ENCODE measurements around the gene SEL1L. TPM values are rescaled to one million over a fixed set of nuclear protein-coding genes. Genes with fewer than 3 reads are reported as not detected.

Gene SEL1L
- polyA plus RNA-seq, 2 of the 4 experiments (the other 2 are of a cell fraction) = 25.9 to 43.2 TPM

GRCh38 chr14:81449114-81449513 is 84.5 kb downstream of the SEL1L start:
- Histone ChIP-seq H3K27ac (no peak overlapping the region), H3K9me3 (no peaks in the 10 kb centered on the region), H3K4me3 (no peak overlapping the region), H3K4me2 (no peak overlapping the region), H3K4me1 (no peaks in the 10 kb centered on the region)
- DNase-seq (ENCODE audit: low read depth in 1 of 2, low spot score in 1 of 2) = no peak
- CTCF ChIA-PET = interaction anchor here (1.0 to 9.0 kb wide), 3 partner anchors 12 to 179 kb away, joined by 5 to 180 read pairs (median 17); no protein-coding TSS in a partner anchor
- 36% methylated on average over 4 of the region's 4 CpGs for WGBS (ENCODE audit: missing lambda C conversion rate)
- FAIRE-seq = no peak
- no peak for ATAC-seq
- POLR2A ChIA-PET = no interaction called here
- no peak for TF ChIP-seq HOXA7 (CRISPR knock-in tag; IDR thresholded peaks at IDR 0.05)
- no peak for TF ChIP-seq MAZ (IDR thresholded peaks at IDR 0.05; ENCODE audit: borderline replicate concordance, low read depth, low read length)
- TF ChIP-seq RARB (CRISPR knock-in tag; IDR thresholded peaks at IDR 0.05) = no peak
- TF ChIP-seq HOXB13 (CRISPR knock-in tag; IDR thresholded peaks at IDR 0.05; ENCODE audit: low read depth) = no peak
- TF ChIP-seq GATA3 (IDR thresholded peaks at IDR 0.05; ENCODE audit: borderline replicate concordance) = no peak
- TF ChIP-seq BCL3 (IDR thresholded peaks at IDR 0.05) = no peak
- TF ChIP-seq TP53 (CRISPR knock-in tag; IDR thresholded peaks at IDR 0.05) = no peak
- TF ChIP-seq NR3C1 (IDR thresholded peaks at IDR 0.05) = no peak
- TF ChIP-seq REST (IDR thresholded peaks at IDR 0.05) = no peak
- no peak for TF ChIP-seq RFX5 (IDR thresholded peaks at IDR 0.05)
- no peak for TF ChIP-seq HMGXB4 (CRISPR knock-in tag; IDR thresholded peaks at IDR 0.05; ENCODE audit: borderline replicate concordance)
- no peak for TF ChIP-seq CBX2 (IDR thresholded peaks at IDR 0.05; ENCODE audit: borderline replicate concordance, low read depth)
- TF ChIP-seq EP300 (IDR thresholded peaks at IDR 0.05) = no peak
- no peak for TF ChIP-seq RAD21 (conservative IDR thresholded peaks at IDR 0.05 in 1 of 2, IDR thresholded peaks at IDR 0.05 in 1 of 2)
- TF ChIP-seq POLR2AphosphoS2 (conservative IDR thresholded peaks at IDR 0.05; ENCODE audit: low read length) = no peak
- TF ChIP-seq ZSCAN20 (CRISPR knock-in tag; IDR thresholded peaks at IDR 0.05) = no peak
- no peak for TF ChIP-seq CHD4 (IDR thresholded peaks at IDR 0.05; ENCODE audit: borderline replicate concordance)
- TF ChIP-seq ZC3H11A (IDR thresholded peaks at IDR 0.05) = no peak
- no peak for TF ChIP-seq EHF (CRISPR knock-in tag; IDR thresholded peaks at IDR 0.05)

- H3K4me2 ChIP-seq = no peak overlapping the region
- WGBS (ENCODE audit: missing lambda C conversion rate) = 34% methylated on average over 3 of the region's 3 CpGs
- ChIA-PET POLR2A (interaction anchor here (0.6 kb wide), 1 partner anchor 228 kb away, joined by 4 read pairs; no protein-coding TSS in a partner anchor), CTCF (interaction anchor here (0.6 to 3.6 kb wide), 2 partner anchors 178 to 357 kb away, joined by 3 to 16 read pairs; no protein-coding TSS in a partner anchor)
- H3K4me1 ChIP-seq = no peaks in the 10 kb centered on the region
- DNase-seq (ENCODE audit: low read depth in 1 of 2, low spot score in 1 of 2) (no peak), FAIRE-seq (no peak), ATAC-seq (no peak)
- no peak overlapping the region for H3K27ac ChIP-seq
- TF ChIP-seq POLR2A (IDR thresholded peaks at IDR 0.05; ENCODE audit: low read length) (no peak), TP53 (CRISPR knock-in tag; IDR thresholded peaks at IDR 0.05) (no peak), RNF2 (IDR thresholded peaks at IDR 0.05; ENCODE audit: borderline replicate concordance, low read depth) (no peak), TFCP2L1 (CRISPR knock-in tag; IDR thresholded peaks at IDR 0.05) (no peak), CHD2 (IDR thresholded peaks at IDR 0.05; ENCODE audit: low read length, partially characterized antibody) (no peak), FOSB (CRISPR knock-in tag; IDR thresholded peaks at IDR 0.05) (no peak)
- no peak overlapping the region for H3K4me3 ChIP-seq
- no peaks in the 10 kb centered on the region for H3K9me3 ChIP-seq
These were observed 86.5 kb downstream of the SEL1L start for GRCh38 chr14:81447021-81447764.
